WTC11 (cell line): ENCODE data around the gene S100A12.

ENCODE experiments used
- AFF4 ChIP-seq: sonication (generic); formaldehyde crosslinking; IDR thresholded peaks from 2 replicates; pipeline ENCODE4 v1.8.1; 2023; ENCODE audit warnings: mild to moderate bottlenecking, missing genetic modification reagents, borderline replicate concordance
- CTCF ChIP-seq: fragments of 200-600 bp; IDR thresholded peaks from 2 replicates; pipeline ENCODE4 v1.8.0; 2022; ENCODE audit warnings: antibody characterized with exemption
- HMGXB4 ChIP-seq: sonication (generic); formaldehyde crosslinking; IDR thresholded peaks from 2 replicates; pipeline ENCODE4 v1.8.1; 2023; ENCODE audit warnings: mild to moderate bottlenecking, moderate library complexity, missing genetic modification reagents
- JUN ChIP-seq: sonication (generic); formaldehyde crosslinking; IDR thresholded peaks from 2 replicates; pipeline ENCODE4 v1.8.0; 2023; ENCODE audit warnings: mild to moderate bottlenecking, missing genetic modification reagents
- SMAD3 ChIP-seq: sonication (generic); formaldehyde crosslinking; IDR thresholded peaks from 2 replicates; pipeline ENCODE4 v1.8.0; 2022; ENCODE audit warnings: missing genetic modification reagents, mild to moderate bottlenecking, borderline replicate concordance
- TCF7 ChIP-seq: sonication (generic); formaldehyde crosslinking; IDR thresholded peaks from 2 replicates; pipeline ENCODE4 v1.8.0; 2022; ENCODE audit warnings: mild to moderate bottlenecking, low read depth, missing genetic modification reagents, moderate library complexity
- ZBTB43 ChIP-seq: sonication (generic); formaldehyde crosslinking; IDR thresholded peaks from 2 replicates; pipeline ENCODE4 v1.8.1; 2023; ENCODE audit warnings: mild to moderate bottlenecking, missing genetic modification reagents
- ZNF671 ChIP-seq: fragments of 250-450 bp; sonication (Bioruptor Pico); IDR thresholded peaks from 2 replicates; pipeline ENCODE4 v1.8.0; 2021; ENCODE audit warnings: mild to moderate bottlenecking

GRCh38 chr1:153347856-153348255 is 27.6 kb downstream of the S100A12 start:
- TF ChIP-seq CTCF (no peak), SMAD3 (no peak), TCF7 (CRISPR knock-in tag) (no peak), HMGXB4 (CRISPR knock-in tag) (no peak), JUN (CRISPR knock-in tag) (no peak), AFF4 (no peak), ZNF671 (CRISPR knock-in tag) (no peak), ZBTB43 (CRISPR knock-in tag) (no peak)
